ENCODE measurements around the gene ITGA11. TPM values are rescaled to one million over a fixed set of nuclear protein-coding genes. Genes with fewer than 3 reads are reported as not detected.

The ITGA11 gene
- total RNA-seq, 3 donors from 2014 or later: 7.8 to 8.5 (median 7.9) TPM

DNA sequence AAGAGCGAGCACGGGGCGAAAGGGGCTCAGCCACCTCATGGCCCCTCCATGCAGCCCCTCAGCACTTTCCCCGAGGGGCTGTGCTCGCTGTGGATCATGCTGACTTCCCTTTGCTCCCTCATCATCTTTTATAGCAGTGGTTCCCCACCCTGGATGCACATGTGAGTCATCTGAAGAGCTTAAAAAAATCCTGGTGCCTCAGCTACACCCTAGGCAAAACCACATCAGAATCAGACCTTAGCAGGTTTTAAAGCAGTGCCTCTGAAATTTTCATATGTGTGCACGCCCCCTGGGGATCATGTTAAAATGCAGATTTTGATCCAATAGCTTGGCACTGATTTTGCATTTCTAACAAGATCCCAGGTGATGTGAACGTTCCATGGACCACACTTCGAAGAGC, 103.5 kb downstream of the ITGA11 start:
- no peak for DNase-seq (ENCODE audit: low spot score in 2 of 2)
- Histone ChIP-seq H3K36me3 (no peaks in the 10 kb centered on the region), H3K27me3 (no peaks in the 10 kb centered on the region), H3K4me3 (no peak overlapping the region), H3K27ac (no peak overlapping the region), H3K4me1 (peaks cover 0 to under 1% of the 10 kb centered on the region in 2 donors), H3K9me3 (no peaks in the 10 kb centered on the region)
- TF ChIP-seq, protein P1, sequence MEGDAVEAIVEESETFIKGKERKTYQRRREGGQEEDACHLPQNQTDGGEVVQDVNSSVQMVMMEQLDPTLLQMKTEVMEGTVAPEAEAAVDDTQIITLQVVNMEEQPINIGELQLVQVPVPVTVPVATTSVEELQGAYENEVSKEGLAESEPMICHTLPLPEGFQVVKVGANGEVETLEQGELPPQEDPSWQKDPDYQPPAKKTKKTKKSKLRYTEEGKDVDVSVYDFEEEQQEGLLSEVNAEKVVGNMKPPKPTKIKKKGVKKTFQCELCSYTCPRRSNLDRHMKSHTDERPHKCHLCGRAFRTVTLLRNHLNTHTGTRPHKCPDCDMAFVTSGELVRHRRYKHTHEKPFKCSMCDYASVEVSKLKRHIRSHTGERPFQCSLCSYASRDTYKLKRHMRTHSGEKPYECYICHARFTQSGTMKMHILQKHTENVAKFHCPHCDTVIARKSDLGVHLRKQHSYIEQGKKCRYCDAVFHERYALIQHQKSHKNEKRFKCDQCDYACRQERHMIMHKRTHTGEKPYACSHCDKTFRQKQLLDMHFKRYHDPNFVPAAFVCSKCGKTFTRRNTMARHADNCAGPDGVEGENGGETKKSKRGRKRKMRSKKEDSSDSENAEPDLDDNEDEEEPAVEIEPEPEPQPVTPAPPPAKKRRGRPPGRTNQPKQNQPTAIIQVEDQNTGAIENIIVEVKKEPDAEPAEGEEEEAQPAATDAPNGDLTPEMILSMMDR (IDR thresholded peaks at IDR 0.05): no peak
- no peak for TF ChIP-seq POLR2A (IDR thresholded peaks at IDR 0.05)
- no peak for TF ChIP-seq POLR2AphosphoS5 (IDR thresholded peaks at IDR 0.05)
- intact Hi-C loops (cut with DNase I; ENCODE audit: low total_unique reads): no loop called here

- H3K36me3 ChIP-seq: no peaks in the 10 kb centered on the region
- intact Hi-C loops (cut with DNase I; ENCODE audit: low total_unique reads): no loop called here
- no peaks in the 10 kb centered on the region for H3K27me3 ChIP-seq
- TF ChIP-seq, protein P1 (IDR thresholded peaks at IDR 0.05): no peak
- no peak for TF ChIP-seq POLR2AphosphoS5 (IDR thresholded peaks at IDR 0.05)
- TF ChIP-seq POLR2A (IDR thresholded peaks at IDR 0.05): no peak
- no peak for DNase-seq (ENCODE audit: low spot score in 2 of 2)
- no peak overlapping the region for H3K27ac ChIP-seq
- H3K9me3 ChIP-seq: no peaks in the 10 kb centered on the region
- H3K4me3 ChIP-seq: no peak overlapping the region
- H3K4me1 ChIP-seq: no peaks in the 10 kb centered on the region
Observed at GRCh38 chr15:68326711-68327354, 105.1 kb downstream of the ITGA11 start.

- TF ChIP-seq, protein P1 (IDR thresholded peaks at IDR 0.05): no peak
- TF ChIP-seq POLR2AphosphoS5 (IDR thresholded peaks at IDR 0.05) (no peak), POLR2A (IDR thresholded peaks at IDR 0.05) (no peak)
- no peaks in the 10 kb centered on the region for H3K27me3 ChIP-seq
- H3K27ac ChIP-seq: no peak overlapping the region
- no peaks in the 10 kb centered on the region for H3K9me3 ChIP-seq
- H3K4me1 ChIP-seq: no peaks in the 10 kb centered on the region
- no peak overlapping the region for H3K4me3 ChIP-seq
- no peak for DNase-seq (ENCODE audit: low spot score in 2 of 2)
- intact Hi-C loops (cut with DNase I; ENCODE audit: low total_unique reads): no loop called here
- no peaks in the 10 kb centered on the region for H3K36me3 ChIP-seq
Observed at GRCh38 chr15:68325726-68326125, 106.2 kb downstream of the ITGA11 start.

GRCh38 chr15:68322796-68323195, 109.2 kb downstream of the ITGA11 start:
- no peaks in the 10 kb centered on the region for H3K27me3 ChIP-seq
- no peaks in the 10 kb centered on the region for H3K4me1 ChIP-seq
- H3K27ac ChIP-seq: no peak overlapping the region
- no peaks in the 10 kb centered on the region for H3K36me3 ChIP-seq
- intact Hi-C loops (cut with DNase I; ENCODE audit: low total_unique reads): loop anchor here (5.0 kb wide), 1 partner anchor 60 kb away; no protein-coding TSS in a partner anchor
- no peaks in the 10 kb centered on the region for H3K9me3 ChIP-seq
- H3K4me3 ChIP-seq: no peak overlapping the region
- no peak for DNase-seq (ENCODE audit: low spot score in 2 of 2)
- TF ChIP-seq POLR2A (IDR thresholded peaks at IDR 0.05) (no peak), POLR2AphosphoS5 (IDR thresholded peaks at IDR 0.05) (no peak)
- TF ChIP-seq, protein P1 (IDR thresholded peaks at IDR 0.05): no peak

DNA sequence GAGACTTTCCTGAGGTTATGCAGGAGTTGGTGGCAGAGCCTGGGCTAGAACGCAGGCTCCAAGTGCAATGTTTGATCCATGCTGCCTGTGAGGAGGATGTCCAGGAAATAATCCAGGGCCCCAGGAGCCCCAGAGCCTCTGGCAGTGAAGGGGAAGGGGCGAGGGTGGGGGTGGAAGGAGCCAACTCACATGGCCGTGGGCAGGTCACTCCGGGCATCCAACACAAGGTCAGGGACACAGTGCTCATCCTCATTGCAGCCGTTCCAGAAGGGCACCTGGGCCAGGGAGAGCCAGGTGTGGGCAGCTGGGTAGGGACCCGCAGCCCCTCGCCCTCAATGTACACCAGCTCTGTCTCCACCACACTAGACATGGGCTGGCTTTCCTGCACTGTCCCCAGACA, 110.7 kb downstream of the ITGA11 start:
- Histone ChIP-seq H3K27ac (no peak overlapping the region), H3K36me3 (no peaks in the 10 kb centered on the region)
- DNase-seq (ENCODE audit: low spot score in 2 of 2): no peak

More for the DNA sequence above, 110.7 kb downstream of the ITGA11 start:
- no peaks in the 10 kb centered on the region for H3K27me3 ChIP-seq
- TF ChIP-seq POLR2AphosphoS5 (IDR thresholded peaks at IDR 0.05): no peak
- H3K4me1 ChIP-seq: no peaks in the 10 kb centered on the region
- no peaks in the 10 kb centered on the region for H3K9me3 ChIP-seq
- H3K4me3 ChIP-seq: no peak overlapping the region
- intact Hi-C loops (cut with DNase I; ENCODE audit: low total_unique reads): loop anchor here (5.0 kb wide), 1 partner anchor 61 kb away; no protein-coding TSS in a partner anchor

All from breast epithelium (tissue), 4 donors.